GM04503 (cell line): ENCODE results near the gene UPF2.
A peak's percentile ranks its signal among the peaks of the same experiment; 100 is the strongest.

Experiments
- DNase-seq: peaks from one replicate; pipeline ENCODE4 v3.0.0-alpha.2; 2012; ENCODE audit warnings: low read depth

Gene UPF2

DNA sequence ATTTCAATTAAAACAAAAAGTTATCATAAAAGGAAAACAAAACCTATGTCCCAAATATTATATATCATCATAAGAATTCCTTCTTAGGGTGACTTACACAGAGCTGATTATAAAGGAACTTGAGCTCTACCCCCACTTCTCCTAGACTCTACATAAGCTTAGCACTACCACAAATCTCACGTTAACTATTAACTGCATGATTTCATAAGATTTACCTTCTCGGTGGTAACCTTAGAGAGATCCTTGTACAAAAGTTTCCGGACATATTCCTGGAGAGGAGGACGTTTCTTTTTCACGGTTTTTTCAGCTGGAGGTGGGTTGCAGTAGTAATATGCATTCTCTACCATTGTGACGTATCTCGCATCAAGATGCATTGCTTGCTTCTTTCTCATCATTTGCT lies 83.7 kb downstream of the UPF2 start:
- DNase-seq = no peak

DNA sequence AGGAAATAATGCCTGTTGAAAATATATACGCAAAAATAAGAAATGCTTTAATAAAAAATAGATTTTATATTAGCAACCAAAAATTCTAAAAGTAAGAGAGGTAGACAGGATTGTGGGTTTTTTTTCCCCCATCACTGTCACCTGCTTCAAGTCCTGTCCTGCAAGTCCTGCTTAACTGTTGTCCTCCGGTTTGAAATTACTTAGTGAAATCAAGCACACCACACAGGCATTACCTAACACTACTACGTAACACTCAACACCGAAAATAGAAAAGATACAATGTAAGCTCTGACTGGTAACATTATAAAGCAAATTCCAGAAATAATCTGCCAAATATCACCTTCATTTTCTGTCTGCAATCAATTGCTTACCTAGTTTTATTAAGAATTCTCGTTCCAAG lies 90.9 kb downstream of the UPF2 start:
- no peak for DNase-seq

GRCh38 chr10:11950325-11951018 lies 92.1 kb downstream of the UPF2 start:
- no peak for DNase-seq

GRCh38 chr10:11949152-11949551 lies 93.5 kb downstream of the UPF2 start:
- DNase-seq = no peak

- no peak for DNase-seq
Measured at GRCh38 chr10:11946652-11947051, 96.0 kb downstream of the UPF2 start.

GRCh38 chr10:11936389-11937152 lies 106.0 kb downstream of the UPF2 start:
- no peak for DNase-seq

DNA sequence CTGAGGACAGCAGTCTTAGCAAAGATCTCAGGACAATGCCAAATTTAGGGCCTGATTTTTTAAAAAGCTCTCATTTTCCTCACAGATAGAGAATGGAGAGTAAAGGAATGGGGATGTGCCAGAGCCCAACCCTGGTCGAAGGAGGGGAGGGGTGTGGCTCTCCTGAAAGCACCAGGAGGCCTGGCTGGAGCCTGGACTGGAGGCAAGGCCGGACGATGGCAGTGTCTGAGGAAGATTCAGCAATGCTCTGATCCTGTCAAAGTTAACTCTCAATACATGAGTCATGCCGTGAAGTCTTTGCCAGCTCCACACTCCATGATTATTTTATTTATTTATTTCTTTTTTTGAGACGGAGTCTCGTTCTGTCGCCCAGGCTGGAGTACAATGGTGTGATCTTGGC lies 108.3 kb downstream of the UPF2 start:
- no peak for DNase-seq

DNA sequence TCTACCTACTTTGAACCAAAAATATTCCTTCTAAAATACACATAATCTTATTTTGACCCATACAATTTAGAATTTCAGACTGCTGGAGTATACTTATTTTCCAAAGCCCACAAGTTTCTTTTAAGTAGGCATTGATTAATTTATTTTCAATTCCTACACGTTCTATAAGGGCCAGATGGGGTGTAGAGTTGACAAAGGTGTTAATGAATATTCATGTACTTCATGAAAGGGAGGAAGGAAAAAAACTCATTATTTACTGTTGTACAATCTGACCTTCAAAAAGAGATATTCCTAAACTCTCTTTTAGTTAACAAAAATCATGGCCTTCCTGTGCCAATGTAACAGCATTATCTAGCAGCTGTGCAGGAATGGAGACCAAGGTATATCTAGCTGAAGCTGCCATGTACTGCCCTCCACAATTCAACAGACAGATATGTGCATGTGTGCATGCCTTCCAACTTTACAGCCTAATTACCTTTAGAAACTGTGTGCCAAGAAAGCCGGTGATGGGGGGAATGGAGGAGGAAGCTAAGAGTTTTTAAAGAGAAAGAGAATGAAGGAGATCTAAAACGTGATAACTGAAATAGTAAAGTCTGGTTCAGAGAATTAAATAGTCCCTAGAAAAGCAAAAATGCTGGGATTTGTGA lies 108.9 kb downstream of the UPF2 start:
- DNase-seq = no peak

GRCh38 chr10:11931038-11931437 lies 111.6 kb downstream of the UPF2 start:
- DNase-seq = no peak

DNA sequence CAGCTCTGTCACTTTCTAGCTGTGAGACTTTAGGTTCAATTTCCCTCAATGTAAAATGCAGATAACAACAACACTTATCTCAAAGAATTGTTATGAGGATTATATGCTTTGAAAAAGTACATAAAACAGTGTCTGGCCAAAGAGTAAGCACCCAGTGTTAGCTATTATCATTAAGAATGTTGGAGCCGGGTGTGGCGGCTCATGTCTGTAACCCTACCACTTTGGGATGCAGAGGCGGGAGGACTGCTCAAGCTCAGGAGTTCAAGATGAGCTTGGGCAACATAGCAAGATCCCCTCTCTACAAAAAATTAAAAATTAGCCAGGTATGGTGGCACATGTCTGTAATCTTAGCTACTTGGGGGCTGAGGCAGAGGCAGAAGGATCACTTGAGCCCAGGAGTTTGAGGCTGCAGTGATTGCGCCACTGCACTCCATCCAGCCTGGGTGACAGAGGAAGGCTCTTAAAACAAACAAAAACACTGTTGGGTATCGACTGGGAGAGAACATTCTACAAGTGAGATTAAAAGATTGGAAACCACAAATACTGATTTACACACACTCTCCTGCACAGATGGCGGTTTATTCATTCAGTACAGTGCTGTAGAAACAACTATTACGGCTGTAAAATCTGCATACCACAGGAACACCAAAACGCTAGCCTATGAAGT lies 112.2 kb downstream of the UPF2 start:
- no peak for DNase-seq

GRCh38 chr10:11927746-11928145 lies 114.9 kb downstream of the UPF2 start:
- DNase-seq = no peak

GRCh38 chr10:11921800-11922392 lies 120.7 kb downstream of the UPF2 start:
- no peak for DNase-seq

- no peak for DNase-seq
Measured at GRCh38 chr10:11919271-11919670, 123.3 kb downstream of the UPF2 start.

GRCh38 chr10:11918384-11918783 lies 124.2 kb downstream of the UPF2 start:
- DNase-seq = no peak

DNA sequence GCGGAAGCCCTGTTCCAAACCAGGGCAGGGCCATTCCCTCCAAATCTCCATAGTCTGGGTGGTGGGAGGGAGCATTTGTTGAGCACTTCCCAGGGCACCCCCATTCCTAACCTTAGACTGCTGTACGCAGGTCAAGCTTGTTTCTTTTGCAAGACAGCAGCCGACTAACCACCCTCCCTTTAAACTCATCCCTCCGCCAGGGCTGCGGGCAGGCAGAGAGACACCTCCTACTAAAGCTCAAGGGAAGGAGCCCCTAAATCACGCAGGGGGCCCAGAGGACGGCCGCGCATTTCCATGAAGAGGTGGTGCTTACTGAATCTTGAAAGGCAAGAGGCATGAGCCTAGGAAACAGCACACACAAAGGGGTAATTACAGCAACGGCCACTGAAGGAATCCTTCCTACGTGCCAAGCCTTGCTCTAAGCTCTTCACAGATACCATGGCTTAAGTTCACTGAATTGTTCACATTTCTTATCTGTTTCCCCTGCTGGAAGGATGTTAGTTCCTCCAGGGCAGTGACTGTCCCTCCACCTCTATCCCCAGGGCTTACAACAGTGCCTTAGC lies 129.4 kb downstream of the UPF2 start:
- DNase-seq = peak; percentile 3

DNA sequence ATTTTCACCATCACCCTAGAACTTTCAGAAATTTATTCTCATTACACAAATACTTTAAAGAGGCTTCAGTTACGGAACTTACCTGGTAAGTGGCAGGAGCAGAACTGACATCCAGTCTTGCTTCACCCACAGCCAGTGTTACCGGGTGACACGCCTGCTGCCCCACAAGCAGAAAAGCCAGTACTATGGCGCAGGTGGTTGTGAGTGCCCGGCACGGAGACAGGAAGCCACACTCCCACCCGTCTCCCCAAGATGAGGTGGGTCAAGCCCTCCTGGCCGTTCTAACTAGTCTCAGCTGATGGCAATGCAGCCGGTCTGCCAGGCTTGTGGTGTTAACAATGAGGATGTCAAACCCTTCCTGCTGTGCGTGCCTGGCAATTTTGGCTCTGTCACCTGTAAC lies 132.5 kb downstream of the UPF2 start:
- DNase-seq = no peak

GRCh38 chr10:11909618-11910017 lies 133.0 kb downstream of the UPF2 start:
- DNase-seq = no peak

- DNase-seq = no peak
Measured at GRCh38 chr10:11908991-11909390, 133.6 kb downstream of the UPF2 start.

DNA sequence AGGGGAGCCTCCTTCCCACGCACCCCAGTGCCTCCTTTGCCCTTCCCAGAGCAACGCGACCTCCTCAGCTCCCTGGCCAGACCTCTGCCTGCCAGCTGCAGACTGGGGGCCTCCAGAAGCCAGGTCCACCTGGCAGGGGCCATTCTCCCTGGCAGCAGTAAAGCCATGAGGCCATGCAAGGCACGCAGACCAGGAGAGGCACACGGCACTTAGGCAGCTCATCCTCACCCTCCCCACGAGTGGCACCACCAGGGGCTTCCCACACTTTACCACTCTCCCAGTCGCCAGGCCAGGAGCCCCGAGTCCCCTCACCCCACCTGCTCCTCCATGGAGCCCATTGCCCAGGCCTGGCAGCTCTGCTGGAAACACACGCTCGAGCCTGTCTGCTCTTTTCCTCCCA lies 134.1 kb downstream of the UPF2 start:
- no peak for DNase-seq

DNA sequence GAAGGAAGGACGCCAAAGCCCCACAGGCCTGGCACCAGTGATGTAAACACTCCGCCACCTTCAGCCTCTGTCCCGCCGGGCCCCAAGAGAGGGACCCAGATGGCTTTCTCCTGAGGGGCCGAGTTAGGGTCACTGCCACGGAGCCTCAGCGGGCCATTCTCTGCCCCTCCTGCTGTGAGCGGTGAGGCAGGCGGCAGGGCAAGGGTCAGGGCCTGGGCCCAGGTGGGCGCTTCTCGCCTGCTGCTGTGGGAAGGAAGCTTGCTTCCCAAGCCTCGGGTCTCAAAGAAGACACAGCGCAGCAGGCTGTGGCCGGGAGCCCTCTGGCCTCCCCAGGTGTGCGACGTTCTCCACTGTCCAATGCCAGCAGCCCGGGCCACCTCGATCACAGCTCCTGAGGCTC lies 134.7 kb downstream of the UPF2 start:
- DNase-seq = no peak

GRCh38 chr10:11906714-11907113 lies 135.9 kb downstream of the UPF2 start:
- no peak for DNase-seq

DNA sequence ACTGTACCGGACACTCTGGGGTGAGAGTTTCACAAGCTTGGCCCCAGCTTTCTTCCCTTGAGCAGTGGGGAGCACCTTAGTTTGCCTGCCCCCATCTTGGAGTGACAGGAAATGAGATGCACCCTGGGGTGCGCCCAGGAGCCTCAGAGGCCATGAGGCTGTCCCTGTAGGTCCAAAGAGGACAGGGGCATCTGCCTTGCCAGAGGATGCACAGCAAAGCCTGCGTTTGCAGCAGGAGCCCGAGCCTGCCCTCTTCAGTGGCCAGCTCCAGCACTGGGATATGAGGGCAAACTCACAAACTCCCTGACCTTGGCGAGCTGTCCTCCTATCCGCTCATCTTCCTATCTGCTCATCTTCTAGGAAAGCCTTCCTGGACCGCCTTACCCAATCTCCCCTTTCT lies 140.0 kb downstream of the UPF2 start:
- no peak for DNase-seq
